Lung (tissue), 12 donors: Measurements from ENCODE around the gene HOXA4. TPM values are rescaled to one million over a fixed set of nuclear protein-coding genes. Genes with fewer than 3 reads are reported as not detected.

Experiments
- ATAC-seq: fragments of 200-7000 bp; cut with Tn5 transposase; one replicate; pipeline ENCODE4 v1.9.1; 2020; ENCODE audit warnings: moderate number of reproducible peaks; ENCODE audit not compliant: insufficient read depth, low FRiP score
- DNase-seq, 3 donors: peaks; one replicate each; pipeline ENCODE4 v3.0.0-alpha.2; 2013 to 2017
- H3K27ac ChIP-seq, 2 donors: one replicate each; pipeline ENCODE4 v1.5.1; 2013; ENCODE audit warnings: mild to moderate bottlenecking in 2 of 2, moderate library complexity in 2 of 2, control low read depth in 1 of 2, inconsistent platforms in 1 of 2, low read depth in 1 of 2, low read length in 1 of 2
- H3K27me3 ChIP-seq, 3 donors: one replicate each; pipeline ENCODE4 v1.5.1; 2013; ENCODE audit warnings: low read length in 2 of 3; ENCODE audit not compliant: control insufficient read depth in 3 of 3, insufficient read depth in 3 of 3
- H3K36me3 ChIP-seq, 4 donors: one replicate each; pipeline ENCODE4 v1.5.1; 2013; ENCODE audit warnings: low read length in 4 of 4, mild to moderate bottlenecking in 1 of 4, moderate library complexity in 1 of 4; ENCODE audit not compliant: control insufficient read depth in 4 of 4, insufficient read depth in 4 of 4
- H3K4me1 ChIP-seq, 5 donors: one replicate each; pipeline ENCODE4 v1.5.1; 2013; ENCODE audit warnings: low read length in 5 of 5, mild to moderate bottlenecking in 2 of 5, moderate library complexity in 1 of 5; ENCODE audit not compliant: control insufficient read depth in 5 of 5, insufficient read depth in 5 of 5
- H3K4me3 ChIP-seq: one replicate; pipeline ENCODE4 v1.5.1; 2013; ENCODE audit warnings: mild to moderate bottlenecking, control low read depth, moderate library complexity
- H3K9ac ChIP-seq, 2 donors: one replicate each; pipeline ENCODE4 v1.5.1; 2013; ENCODE audit warnings: low read length in 2 of 2, control low read depth in 1 of 2; ENCODE audit not compliant: insufficient read depth in 1 of 2
- H3K9me3 ChIP-seq, 4 donors: one replicate each; pipeline ENCODE4 v1.5.1; 2013; ENCODE audit warnings: low read length in 3 of 4, mild to moderate bottlenecking in 1 of 4, moderate library complexity in 1 of 4; ENCODE audit not compliant: control insufficient read depth in 4 of 4, insufficient read depth in 3 of 4
- WGBS, 2 donors: extraction: QIAGEN DNeasy Blood & Tissue Kit; methylation state at CpG; one replicate each; pipeline ENCODE4 v1.1.7; 2013; 5-methylcytosine and 5-hydroxymethylcytosine counted together
- polyA plus RNA-seq, 2 donors: library from polyadenylated mRNA; stranded (reverse); fragments of 200-250 nt; gene quantifications; one replicate each; pipeline ENCODE4 v1.2.1, GENCODE V29; 2013
- total RNA-seq, 2 donors: library from RNA; depleted of rRNA in 1 of 2; stranded (reverse); fragments of >200 nt in 1 of 2; gene quantifications; one replicate each; pipeline ENCODE4 v1.2.1, GENCODE V29; 2014 to 2021
- TF ChIP-seq, protein P1 (sequence below): IDR thresholded peaks from 2 replicates; pipeline ENCODE4 v1.5.1; 2012; ENCODE audit warnings: mild to moderate bottlenecking; ENCODE audit errors: control extremely low read depth, extremely low read depth
- donor health status: control.
- donor health status: control.
- donor health status: Bipolar disorder and iron deficiency.
- donor health status: healthy.
- donor health status: DM: yes; HTN: yes; CAD: no.

Gene HOXA4
- total and polyA plus RNA-seq, 4 donors: 2.7 to 6.0 (median 4.1) TPM

DNA sequence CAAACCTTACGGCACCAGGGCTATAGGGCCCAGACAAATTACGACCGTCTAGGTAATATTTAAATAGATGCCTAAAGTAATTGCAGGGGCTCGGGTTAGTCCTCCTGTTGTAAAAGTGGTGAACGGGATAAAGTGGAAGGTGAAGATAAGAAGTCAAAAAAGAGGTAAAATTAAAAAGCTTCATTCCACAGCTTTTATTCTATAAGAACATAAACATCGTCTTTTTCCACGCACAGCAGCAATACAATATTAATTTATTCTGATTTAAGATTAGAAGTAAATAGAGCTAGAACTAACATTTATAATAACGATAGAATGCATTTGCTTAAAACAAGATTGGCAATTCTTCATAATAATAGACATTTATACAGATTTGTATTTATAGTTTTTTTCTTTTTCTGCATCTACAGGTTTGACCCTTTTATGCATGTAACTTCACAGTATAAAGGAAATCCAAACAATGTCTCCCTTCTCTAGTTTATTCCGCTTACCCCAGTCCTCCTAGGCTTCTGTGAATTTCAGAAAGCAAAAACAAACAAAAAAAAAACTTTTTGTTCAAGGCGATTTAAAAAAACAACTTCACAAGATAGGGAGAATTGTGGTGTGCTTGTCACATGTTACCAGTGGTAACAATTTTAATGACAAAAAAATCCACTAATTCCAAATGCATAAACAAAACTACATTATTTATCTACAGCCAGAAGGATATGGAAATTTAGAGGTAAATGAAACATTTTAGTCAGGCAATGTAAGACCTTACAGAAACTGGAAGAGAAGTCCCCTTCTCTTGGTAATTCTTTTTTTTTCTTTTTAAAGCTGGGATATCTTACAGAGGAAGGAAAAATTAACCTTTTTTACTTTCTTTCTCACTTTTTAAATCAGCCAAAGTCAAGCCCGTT is 40.1 kb upstream of the HOXA4 start:
- H3K4me1 ChIP-seq: peaks cover 0 to 26% (median 7%) of the 10 kb centered on the region in 5 donors
- no peaks in the 10 kb centered on the region for H3K36me3 ChIP-seq
- DNase-seq: peak in 1 of 3 donors; percentile 64
- no peak for ATAC-seq
- H3K9ac ChIP-seq: peak overlapping the region in 1 of 2 donors; percentile 23
- no peak overlapping the region for H3K4me3 ChIP-seq
- peaks cover 0 to 15% (median 0%) of the 10 kb centered on the region in 4 donors for H3K9me3 ChIP-seq
- WGBS, 2 donors: 30 to 32% methylated on average over 11 of the region's 11 CpGs
- TF ChIP-seq, protein P1, sequence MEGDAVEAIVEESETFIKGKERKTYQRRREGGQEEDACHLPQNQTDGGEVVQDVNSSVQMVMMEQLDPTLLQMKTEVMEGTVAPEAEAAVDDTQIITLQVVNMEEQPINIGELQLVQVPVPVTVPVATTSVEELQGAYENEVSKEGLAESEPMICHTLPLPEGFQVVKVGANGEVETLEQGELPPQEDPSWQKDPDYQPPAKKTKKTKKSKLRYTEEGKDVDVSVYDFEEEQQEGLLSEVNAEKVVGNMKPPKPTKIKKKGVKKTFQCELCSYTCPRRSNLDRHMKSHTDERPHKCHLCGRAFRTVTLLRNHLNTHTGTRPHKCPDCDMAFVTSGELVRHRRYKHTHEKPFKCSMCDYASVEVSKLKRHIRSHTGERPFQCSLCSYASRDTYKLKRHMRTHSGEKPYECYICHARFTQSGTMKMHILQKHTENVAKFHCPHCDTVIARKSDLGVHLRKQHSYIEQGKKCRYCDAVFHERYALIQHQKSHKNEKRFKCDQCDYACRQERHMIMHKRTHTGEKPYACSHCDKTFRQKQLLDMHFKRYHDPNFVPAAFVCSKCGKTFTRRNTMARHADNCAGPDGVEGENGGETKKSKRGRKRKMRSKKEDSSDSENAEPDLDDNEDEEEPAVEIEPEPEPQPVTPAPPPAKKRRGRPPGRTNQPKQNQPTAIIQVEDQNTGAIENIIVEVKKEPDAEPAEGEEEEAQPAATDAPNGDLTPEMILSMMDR: no peak
- no peak overlapping the region for H3K27ac ChIP-seq
- peaks cover 21 to 91% (median 80%) of the 10 kb centered on the region in 3 donors for H3K27me3 ChIP-seq

DNA sequence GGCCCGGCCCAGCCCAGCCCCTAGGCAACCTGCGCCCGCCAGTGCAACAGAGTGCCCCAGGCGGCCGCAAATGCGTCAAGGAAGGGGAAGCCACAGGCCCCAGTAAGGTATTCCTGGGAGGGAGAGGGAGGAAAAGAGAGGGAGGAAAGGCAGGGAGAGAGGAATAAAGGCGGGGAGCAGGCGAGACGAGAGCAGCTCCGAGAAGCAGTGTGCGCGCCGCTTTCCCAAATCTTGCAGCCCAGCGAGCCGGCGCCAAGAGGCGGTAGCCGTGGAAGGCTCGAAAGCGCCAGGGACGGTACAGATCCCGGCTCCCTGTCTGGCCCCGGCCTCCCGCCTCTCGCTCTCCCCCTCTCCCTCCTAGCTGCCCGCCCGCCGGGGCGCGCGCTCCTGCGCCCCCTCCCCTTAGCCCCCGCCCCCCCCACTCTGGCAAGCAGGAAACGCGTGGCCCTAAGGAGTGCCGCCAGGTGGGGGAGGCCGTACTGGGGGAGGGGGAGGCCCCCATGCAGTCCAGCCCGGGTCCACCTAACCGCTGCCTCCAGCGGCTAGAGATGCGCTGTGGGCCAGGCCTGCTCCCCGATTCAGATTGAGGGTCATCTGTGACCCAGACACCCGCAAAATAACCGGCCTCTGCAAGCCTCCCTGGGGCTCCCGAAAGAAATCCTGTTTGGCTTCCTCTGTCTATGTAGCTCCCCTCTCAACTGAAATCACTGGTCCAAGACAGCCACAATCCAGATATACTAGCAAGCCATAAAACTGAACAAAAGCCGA is 39.3 kb upstream of the HOXA4 start:
- DNase-seq (peak in 1 of 3 donors; percentile 36), ATAC-seq (no peak)
- TF ChIP-seq, protein P1: no peak
- H3K27me3 ChIP-seq: peaks cover 16 to 91% (median 82%) of the 10 kb centered on the region in 3 donors
- no peaks in the 10 kb centered on the region for H3K36me3 ChIP-seq
- WGBS, 2 donors: 3 to 7% methylated on average over 23 to 46 of the region's 46 CpGs
- peaks cover 0 to 15% (median 0%) of the 10 kb centered on the region in 4 donors for H3K9me3 ChIP-seq
- peaks cover 0 to 30% (median 7%) of the 10 kb centered on the region in 5 donors for H3K4me1 ChIP-seq
- no peak overlapping the region for H3K4me3 ChIP-seq
- H3K27ac ChIP-seq: no peak overlapping the region
- H3K9ac ChIP-seq: peak overlapping the region in 1 of 2 donors; percentile 23

DNA sequence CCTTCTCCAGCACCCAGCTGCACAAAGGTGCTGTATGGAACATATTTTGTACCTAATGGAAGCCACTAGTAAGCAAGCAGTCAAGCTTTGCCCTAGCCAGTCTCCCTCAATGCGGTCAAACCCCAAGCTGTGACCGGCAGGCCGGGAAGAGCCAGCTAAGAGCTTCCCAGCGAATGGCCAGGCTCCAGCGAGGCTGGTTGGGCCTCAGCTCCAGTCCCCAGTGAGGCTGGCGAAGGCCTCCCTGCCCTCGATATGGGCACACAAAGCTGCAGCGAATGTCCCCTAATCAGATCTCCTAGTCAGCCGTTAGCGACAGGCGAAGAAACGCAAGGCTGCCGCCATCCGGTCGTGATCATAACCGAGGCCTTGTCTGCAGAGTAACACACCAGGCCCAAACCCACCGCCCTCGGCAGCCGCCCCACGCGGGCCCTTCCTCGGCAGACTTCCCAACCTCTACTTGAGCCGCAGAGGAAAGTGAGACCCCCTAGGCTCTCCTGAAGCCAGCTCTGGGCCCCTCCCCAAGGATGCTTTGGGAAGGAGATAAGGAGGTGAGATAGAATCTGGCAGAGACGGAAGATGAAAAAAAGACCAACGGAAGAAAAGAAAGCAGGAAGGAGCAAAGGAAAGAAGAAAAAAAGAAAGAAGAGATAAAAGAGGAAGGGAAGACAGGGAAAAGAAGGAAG is 37.8 kb upstream of the HOXA4 start:
- ATAC-seq (no peak), DNase-seq (peak in 1 of 3 donors; percentile 45)
- TF ChIP-seq, protein P1: no peak
- no peak overlapping the region for H3K4me3 ChIP-seq
- 15 to 40% methylated on average over 25 of the region's 25 CpGs for WGBS, 2 donors
- H3K9ac ChIP-seq: no peak overlapping the region
- no peaks in the 10 kb centered on the region for H3K36me3 ChIP-seq
- no peak overlapping the region for H3K27ac ChIP-seq
- peaks cover 8 to 97% (median 91%) of the 10 kb centered on the region in 3 donors for H3K27me3 ChIP-seq
- H3K4me1 ChIP-seq: peaks cover 0 to 30% (median 5%) of the 10 kb centered on the region in 5 donors
- peaks cover 0 to 12% (median 0%) of the 10 kb centered on the region in 4 donors for H3K9me3 ChIP-seq
